Left kidney (tissue), 2 donors: ENCODE measurements around the gene TMEM135. TPM values are rescaled to one million over a fixed set of nuclear protein-coding genes. Genes with fewer than 3 reads are reported as not detected.
"Not testable (repeated sequence)": the region's sequence is repeated elsewhere in the genome, so short reads cannot be mapped to it uniquely, and the experiment has no call there.

ENCODE experiments used
- DNase-seq: peaks from one replicate; pipeline ENCODE4 v3.0.0-alpha.2; 2013
- polyA plus RNA-seq: library from polyadenylated mRNA; unstranded; fragments of 120-200 nt; gene quantifications from one replicate; pipeline ENCODE4 v1.2.1, GENCODE V29; 2013; ENCODE audit not compliant: insufficient read length

Gene TMEM135
- polyA plus RNA-seq, 1 donor, result 42.2 TPM

- no peak for DNase-seq
Observed at GRCh38 chr11:87141322-87141721, 103.6 kb downstream of the TMEM135 start.

GRCh38 chr11:87141980-87142514, 104.3 kb downstream of the TMEM135 start:
- DNase-seq, result no peak

GRCh38 chr11:87142594-87142993, 104.9 kb downstream of the TMEM135 start:
- no peak for DNase-seq

- no peak for DNase-seq
Observed at GRCh38 chr11:87143641-87144040, 105.9 kb downstream of the TMEM135 start.

GRCh38 chr11:87144252-87144651, 106.5 kb downstream of the TMEM135 start:
- DNase-seq, result no peak

- no peak for DNase-seq
Observed at GRCh38 chr11:87148749-87149148, 111.0 kb downstream of the TMEM135 start.

GRCh38 chr11:87149782-87150181, 112.0 kb downstream of the TMEM135 start:
- not testable (repeated sequence) for DNase-seq

- no peak for DNase-seq
Observed at GRCh38 chr11:87150936-87151335, 113.2 kb downstream of the TMEM135 start.

GRCh38 chr11:87154246-87154645, 116.5 kb downstream of the TMEM135 start:
- DNase-seq, result no peak

- no peak for DNase-seq
Observed at GRCh38 chr11:87156970-87157369, 119.2 kb downstream of the TMEM135 start.

- not testable (repeated sequence) for DNase-seq
Observed at GRCh38 chr11:87169076-87169475, 131.3 kb downstream of the TMEM135 start.

GRCh38 chr11:87173185-87174039, 135.7 kb downstream of the TMEM135 start:
- DNase-seq, result no peak

GRCh38 chr11:87174870-87175269, 137.1 kb downstream of the TMEM135 start:
- no peak for DNase-seq

- DNase-seq, result no peak
Observed at GRCh38 chr11:87176044-87176443, 138.3 kb downstream of the TMEM135 start.

- no peak for DNase-seq
Observed at GRCh38 chr11:87179621-87180020, 141.9 kb downstream of the TMEM135 start.

GRCh38 chr11:87180742-87181141, 143.0 kb downstream of the TMEM135 start:
- DNase-seq, result no peak

GRCh38 chr11:87181143-87181542, 143.4 kb downstream of the TMEM135 start:
- DNase-seq, result no peak

GRCh38 chr11:87185228-87185627, 147.5 kb downstream of the TMEM135 start:
- DNase-seq, result no peak

- no peak for DNase-seq
Observed at GRCh38 chr11:87187076-87187475, 149.3 kb downstream of the TMEM135 start.

- DNase-seq, result no peak
Observed at GRCh38 chr11:87187930-87188329, 150.2 kb downstream of the TMEM135 start.

- DNase-seq, result not testable (repeated sequence)
Observed at GRCh38 chr11:87188396-87188795, 150.7 kb downstream of the TMEM135 start.

GRCh38 chr11:87188921-87189320, 151.2 kb downstream of the TMEM135 start:
- not testable (repeated sequence) for DNase-seq

GRCh38 chr11:87190071-87190470, 152.3 kb downstream of the TMEM135 start:
- no peak for DNase-seq
